Measurements from ENCODE around the gene DYNC1I2.

The DYNC1I2 gene
- total RNA-seq: 29.2 to 36.0 (median 33.8) reads per million in 3 donors

DNA sequence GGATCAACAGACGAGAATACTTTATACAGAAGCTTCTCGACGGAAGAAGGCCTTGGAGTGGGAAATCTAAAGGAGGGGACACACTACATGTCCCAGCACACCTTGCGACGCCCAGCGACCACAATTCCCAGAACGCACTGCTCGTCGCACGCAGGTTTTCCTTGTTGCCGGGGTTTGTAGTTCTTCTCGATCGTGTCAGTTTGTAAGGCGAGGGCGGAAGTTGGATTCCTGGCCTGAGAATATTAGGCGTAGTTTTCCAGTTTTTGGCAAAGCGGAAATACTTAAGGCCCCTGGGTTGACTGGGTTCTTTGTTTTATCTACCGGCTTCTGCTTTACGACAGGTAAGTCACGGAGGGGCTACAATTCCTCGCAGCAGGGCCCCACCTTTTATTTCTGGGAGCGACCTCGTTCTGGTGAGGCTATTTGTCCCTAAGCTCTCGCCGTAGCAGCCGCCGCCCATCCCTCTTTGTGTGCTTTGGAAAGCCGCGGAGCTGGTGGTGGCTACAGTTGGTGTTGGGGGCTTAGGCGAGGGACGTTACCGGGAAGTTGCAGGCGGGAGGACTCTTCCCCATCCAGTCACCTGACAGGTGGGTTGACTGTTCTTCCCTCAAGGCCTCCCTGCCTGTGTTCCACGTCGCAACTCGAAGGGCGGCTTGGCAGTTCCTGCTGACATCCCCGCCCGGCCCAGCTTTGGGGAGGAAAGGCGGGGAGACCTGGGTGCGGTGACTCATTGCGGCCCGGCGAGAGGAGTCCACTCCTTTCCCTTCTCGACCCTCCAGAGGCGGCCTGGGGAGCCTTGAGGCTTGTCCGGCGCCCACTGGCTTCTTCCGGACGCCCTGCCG is at the start of gene DYNC1I2:
DYNC1I2 (plus strand) TSS at position 183 of the 842 bp plus-strand sequence. CDS start 2,687 bp downstream, outside the sequence.
- DNase-seq: peak; percentile 42 to 49 (median 48)
- Histone ChIP-seq H3K27ac (ENCODE audit: insufficient read depth, low read length, poor library complexity, severe bottlenecking) (peak within 1 kb of the TSS; percentile 67), H3K36me3 (ENCODE audit: control insufficient read depth, insufficient read depth, low read length) (peaks cover 2% of the 10 kb centered on the region), H3K9me3 (ENCODE audit: control insufficient read depth, low read length) (no peaks in the 10 kb centered on the region), H3K4me3 (ENCODE audit: insufficient read depth, low read depth, low read length, poor library complexity, severe bottlenecking) (peak within 1 kb of the TSS; percentile 92), H3K4me1 (ENCODE audit: control insufficient read depth, insufficient read depth, low read length, poor library complexity, severe bottlenecking) (peaks cover 14% of the 10 kb centered on the region), H3K27me3 (replicated peaks; ENCODE audit: control insufficient read depth, insufficient read depth, low read length, poor library complexity, severe bottlenecking) (no peaks in the 10 kb centered on the region)

DNA sequence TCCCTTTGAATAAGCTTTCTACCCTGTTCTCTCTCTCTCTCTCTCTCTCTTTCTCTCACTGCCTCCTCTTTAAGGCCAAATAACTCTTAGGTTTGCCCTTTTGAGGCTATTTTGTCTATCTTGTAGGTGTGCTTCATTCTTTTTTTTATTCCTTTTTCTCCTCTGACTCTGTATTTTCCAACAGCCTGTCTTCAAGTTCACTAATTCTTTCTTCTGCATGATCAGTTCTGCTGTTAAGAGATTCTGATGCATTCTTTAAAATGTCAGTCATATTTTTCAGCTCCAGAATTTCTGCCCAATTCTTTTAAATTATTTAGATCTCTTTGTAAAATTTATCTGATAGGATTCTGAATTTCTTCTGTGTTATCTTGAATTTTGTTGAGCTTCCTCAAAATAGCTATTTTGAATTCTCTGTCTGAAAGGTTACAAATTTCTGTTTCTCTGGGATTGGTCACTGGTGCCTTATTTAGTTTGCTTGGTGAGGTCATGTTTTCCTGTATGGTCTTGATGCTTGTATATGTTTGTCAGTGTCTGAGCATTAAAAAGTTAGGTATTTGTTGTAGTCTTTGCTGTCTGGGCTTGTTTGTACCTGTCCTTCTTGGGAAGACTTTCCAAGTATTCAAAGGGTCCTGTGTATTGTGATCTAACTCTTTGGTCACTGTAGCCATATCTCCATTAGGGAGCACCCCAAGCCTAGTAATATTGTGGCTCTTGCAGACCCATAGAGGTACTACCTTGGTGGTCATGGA is 35.4 kb upstream of the DYNC1I2 start:
- Histone ChIP-seq H3K27ac (ENCODE audit: insufficient read depth, low read length, poor library complexity, severe bottlenecking) (no peak overlapping the region), H3K36me3 (ENCODE audit: control insufficient read depth, insufficient read depth, low read length) (no peaks in the 10 kb centered on the region), H3K27me3 (replicated peaks; ENCODE audit: control insufficient read depth, insufficient read depth, low read length, poor library complexity, severe bottlenecking) (peaks cover 2% of the 10 kb centered on the region), H3K4me1 (ENCODE audit: control insufficient read depth, insufficient read depth, low read length, poor library complexity, severe bottlenecking) (no peaks in the 10 kb centered on the region), H3K9me3 (ENCODE audit: control insufficient read depth, low read length) (no peaks in the 10 kb centered on the region), H3K4me3 (ENCODE audit: insufficient read depth, low read depth, low read length, poor library complexity, severe bottlenecking) (no peak overlapping the region)
- DNase-seq: no peak

DNA sequence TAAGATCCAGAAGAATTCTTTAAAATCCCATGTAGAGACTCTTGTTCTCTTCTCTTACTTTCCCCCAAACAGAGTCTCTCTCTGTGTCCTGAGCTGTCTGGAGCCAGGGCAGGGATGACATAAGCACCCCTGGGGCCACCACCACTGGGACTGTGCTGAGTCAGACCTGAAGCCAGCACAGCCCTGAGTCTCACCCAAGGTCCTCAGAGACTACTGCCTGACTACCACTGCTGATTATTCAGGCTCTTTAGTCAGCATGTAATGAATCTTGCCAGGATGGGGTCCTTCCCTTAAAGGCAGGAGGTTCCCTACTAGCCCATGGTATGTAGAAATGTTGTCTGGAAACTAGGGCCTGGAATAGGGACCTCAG is 34.9 kb upstream of the DYNC1I2 start:
- Histone ChIP-seq H3K4me3 (ENCODE audit: insufficient read depth, low read depth, low read length, poor library complexity, severe bottlenecking) (no peak overlapping the region), H3K36me3 (ENCODE audit: control insufficient read depth, insufficient read depth, low read length) (no peaks in the 10 kb centered on the region), H3K4me1 (ENCODE audit: control insufficient read depth, insufficient read depth, low read length, poor library complexity, severe bottlenecking) (no peaks in the 10 kb centered on the region), H3K9me3 (ENCODE audit: control insufficient read depth, low read length) (no peaks in the 10 kb centered on the region), H3K27ac (ENCODE audit: insufficient read depth, low read length, poor library complexity, severe bottlenecking) (no peak overlapping the region), H3K27me3 (replicated peaks; ENCODE audit: control insufficient read depth, insufficient read depth, low read length, poor library complexity, severe bottlenecking) (peaks cover 2% of the 10 kb centered on the region)
- no peak for DNase-seq

DNA sequence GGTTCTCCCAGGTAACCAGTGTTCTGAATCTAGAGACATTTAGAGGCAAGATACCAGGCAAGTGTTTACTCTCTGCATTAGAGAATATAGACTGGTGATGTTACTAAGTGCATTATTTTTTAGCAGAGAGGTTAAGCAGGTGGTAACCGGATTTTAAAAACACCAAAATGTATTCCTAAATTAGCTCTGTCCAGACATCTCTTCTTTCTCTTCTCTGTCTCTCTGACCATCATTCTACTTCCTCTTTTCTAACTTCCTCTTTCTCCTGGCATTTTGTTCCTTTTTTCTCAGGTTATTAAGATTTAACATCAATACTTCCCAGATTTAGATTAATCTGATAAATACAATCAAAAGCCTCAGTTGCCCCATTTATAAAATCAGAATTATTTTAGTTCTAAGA is 31.7 kb upstream of the DYNC1I2 start:
- H3K27ac ChIP-seq (ENCODE audit: insufficient read depth, low read length, poor library complexity, severe bottlenecking): no peak overlapping the region

DNA sequence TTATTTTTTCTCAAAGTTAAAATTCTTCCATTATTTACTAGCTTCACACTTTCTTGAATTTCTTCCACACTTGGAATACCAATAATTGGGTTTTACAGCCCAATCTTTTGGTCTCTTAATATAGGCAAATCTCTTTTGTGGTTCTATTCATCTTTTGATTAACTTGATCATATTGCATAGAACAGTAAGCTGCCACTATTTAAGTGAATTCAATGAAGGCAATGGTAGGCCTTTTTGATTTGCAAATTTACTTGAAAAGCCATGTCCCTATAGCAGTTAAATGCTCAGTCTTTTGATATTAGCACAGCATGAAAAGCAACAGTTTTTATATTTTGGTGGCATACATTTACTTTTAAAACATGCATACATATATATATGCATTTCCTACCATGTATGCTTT is 20.2 kb upstream of the DYNC1I2 start:
- Histone ChIP-seq H3K36me3 (ENCODE audit: control insufficient read depth, insufficient read depth, low read length) (no peaks in the 10 kb centered on the region), H3K4me3 (ENCODE audit: insufficient read depth, low read depth, low read length, poor library complexity, severe bottlenecking) (no peak overlapping the region), H3K27ac (ENCODE audit: insufficient read depth, low read length, poor library complexity, severe bottlenecking) (no peak overlapping the region), H3K4me1 (ENCODE audit: control insufficient read depth, insufficient read depth, low read length, poor library complexity, severe bottlenecking) (no peaks in the 10 kb centered on the region), H3K27me3 (replicated peaks; ENCODE audit: control insufficient read depth, insufficient read depth, low read length, poor library complexity, severe bottlenecking) (no peaks in the 10 kb centered on the region), H3K9me3 (ENCODE audit: control insufficient read depth, low read length) (no peaks in the 10 kb centered on the region)
- no peak for DNase-seq

More for the DNA sequence above, 31.7 kb upstream of the DYNC1I2 start:
- Histone ChIP-seq H3K27me3 (replicated peaks; ENCODE audit: control insufficient read depth, insufficient read depth, low read length, poor library complexity, severe bottlenecking) (peaks cover 2% of the 10 kb centered on the region), H3K4me1 (ENCODE audit: control insufficient read depth, insufficient read depth, low read length, poor library complexity, severe bottlenecking) (no peaks in the 10 kb centered on the region), H3K36me3 (ENCODE audit: control insufficient read depth, insufficient read depth, low read length) (no peaks in the 10 kb centered on the region), H3K4me3 (ENCODE audit: insufficient read depth, low read depth, low read length, poor library complexity, severe bottlenecking) (no peak overlapping the region), H3K9me3 (ENCODE audit: control insufficient read depth, low read length) (no peaks in the 10 kb centered on the region)
- no peak for DNase-seq

DNA sequence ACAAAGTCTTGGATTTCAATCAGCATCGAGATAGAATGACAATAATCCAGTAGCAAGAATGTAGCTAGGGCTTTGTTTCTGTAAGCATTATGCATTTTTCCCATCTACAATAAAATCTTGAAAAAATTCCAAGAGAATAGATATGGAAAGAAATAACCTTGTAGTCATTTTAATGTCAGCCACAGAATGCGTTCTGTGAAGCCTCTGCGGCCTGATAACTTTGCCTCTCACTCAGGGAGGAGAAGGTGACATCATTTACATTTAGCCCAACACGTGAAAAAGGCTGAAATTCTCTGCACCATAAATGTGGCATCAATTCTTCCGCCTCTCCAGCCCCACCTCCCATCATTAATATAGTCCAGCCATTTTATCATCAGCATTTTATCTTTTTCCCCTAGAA is 19.1 kb upstream of the DYNC1I2 start:
- no peak for DNase-seq
- Histone ChIP-seq H3K9me3 (ENCODE audit: control insufficient read depth, low read length) (no peaks in the 10 kb centered on the region), H3K27ac (ENCODE audit: insufficient read depth, low read length, poor library complexity, severe bottlenecking) (no peak overlapping the region), H3K4me1 (ENCODE audit: control insufficient read depth, insufficient read depth, low read length, poor library complexity, severe bottlenecking) (no peaks in the 10 kb centered on the region), H3K4me3 (ENCODE audit: insufficient read depth, low read depth, low read length, poor library complexity, severe bottlenecking) (no peak overlapping the region), H3K36me3 (ENCODE audit: control insufficient read depth, insufficient read depth, low read length) (no peaks in the 10 kb centered on the region), H3K27me3 (replicated peaks; ENCODE audit: control insufficient read depth, insufficient read depth, low read length, poor library complexity, severe bottlenecking) (no peaks in the 10 kb centered on the region)

DNA sequence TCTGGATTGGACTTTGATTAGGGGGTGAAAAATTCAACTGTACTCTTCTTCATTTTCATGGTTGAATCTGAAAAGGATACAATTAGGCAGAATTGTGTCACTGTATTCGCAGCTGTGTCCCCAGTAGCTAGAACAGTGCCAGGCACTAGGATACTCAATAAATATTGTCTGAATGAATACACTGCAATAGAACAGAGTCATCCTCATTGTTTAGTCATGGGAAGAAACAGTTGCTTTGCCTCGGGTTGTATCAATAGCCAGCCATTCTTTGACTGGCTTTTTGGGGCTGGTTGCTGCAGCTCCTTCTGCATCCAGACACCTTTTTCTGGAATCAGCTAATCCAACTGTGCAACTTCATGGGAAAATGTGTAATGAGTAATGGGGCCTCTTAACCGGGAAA is 18.1 kb upstream of the DYNC1I2 start:
- no peaks in the 10 kb centered on the region for H3K27me3 ChIP-seq (replicated peaks; ENCODE audit: control insufficient read depth, insufficient read depth, low read length, poor library complexity, severe bottlenecking)
- no peak for DNase-seq
- H3K4me3 ChIP-seq (ENCODE audit: insufficient read depth, low read depth, low read length, poor library complexity, severe bottlenecking): no peak overlapping the region
- H3K4me1 ChIP-seq (ENCODE audit: control insufficient read depth, insufficient read depth, low read length, poor library complexity, severe bottlenecking): no peaks in the 10 kb centered on the region
- H3K27ac ChIP-seq (ENCODE audit: insufficient read depth, low read length, poor library complexity, severe bottlenecking): no peak overlapping the region
- H3K9me3 ChIP-seq (ENCODE audit: control insufficient read depth, low read length): no peaks in the 10 kb centered on the region
- no peaks in the 10 kb centered on the region for H3K36me3 ChIP-seq (ENCODE audit: control insufficient read depth, insufficient read depth, low read length)

DNA sequence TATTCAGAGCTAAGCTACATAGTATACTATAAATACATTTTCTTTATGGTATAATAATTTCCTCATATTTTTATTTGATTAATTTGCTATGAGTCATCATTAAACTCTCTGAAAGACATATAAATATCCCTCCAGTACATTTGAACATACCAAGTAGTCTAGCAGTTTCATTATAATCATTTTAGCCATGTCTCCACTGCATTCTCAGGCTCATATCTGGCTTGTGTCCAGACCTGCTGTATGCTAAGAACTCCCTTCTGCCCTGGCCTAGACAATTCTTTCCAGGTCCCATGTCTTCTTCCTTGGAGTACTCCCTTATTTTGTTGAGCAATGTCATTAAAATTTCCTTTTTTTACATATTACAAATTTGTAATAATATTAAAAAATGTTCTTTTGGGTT is 16.6 kb upstream of the DYNC1I2 start:
- H3K4me3 ChIP-seq (ENCODE audit: insufficient read depth, low read depth, low read length, poor library complexity, severe bottlenecking): no peak overlapping the region

DNA sequence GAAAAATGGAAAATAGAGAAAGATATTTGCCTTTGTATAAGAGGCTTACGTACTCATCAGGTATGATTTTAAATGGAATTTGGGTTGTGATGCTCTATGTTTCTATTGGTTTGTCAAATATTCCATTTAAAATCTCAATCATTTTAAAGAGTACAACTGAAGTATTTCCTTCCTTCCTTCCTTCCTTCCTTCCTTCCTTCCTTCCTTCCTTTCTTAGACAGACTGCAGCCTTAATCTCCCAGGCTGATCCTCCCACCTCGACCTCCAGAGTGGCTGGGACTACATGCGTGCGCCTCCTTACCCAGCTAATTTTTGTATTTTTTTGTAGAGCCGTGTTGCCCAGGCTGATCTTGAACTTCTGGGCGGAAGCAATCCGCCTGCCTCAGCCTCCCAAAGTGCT is 15.4 kb upstream of the DYNC1I2 start:
- H3K9me3 ChIP-seq (ENCODE audit: control insufficient read depth, low read length): no peaks in the 10 kb centered on the region
- no peaks in the 10 kb centered on the region for H3K4me1 ChIP-seq (ENCODE audit: control insufficient read depth, insufficient read depth, low read length, poor library complexity, severe bottlenecking)
- no peak overlapping the region for H3K27ac ChIP-seq (ENCODE audit: insufficient read depth, low read length, poor library complexity, severe bottlenecking)
- no peak for DNase-seq
- H3K27me3 ChIP-seq (replicated peaks; ENCODE audit: control insufficient read depth, insufficient read depth, low read length, poor library complexity, severe bottlenecking): no peaks in the 10 kb centered on the region
- no peaks in the 10 kb centered on the region for H3K36me3 ChIP-seq (ENCODE audit: control insufficient read depth, insufficient read depth, low read length)
- no peak overlapping the region for H3K4me3 ChIP-seq (ENCODE audit: insufficient read depth, low read depth, low read length, poor library complexity, severe bottlenecking)

More for the DNA sequence above, 16.6 kb upstream of the DYNC1I2 start:
- Histone ChIP-seq H3K9me3 (ENCODE audit: control insufficient read depth, low read length) (no peaks in the 10 kb centered on the region), H3K27me3 (replicated peaks; ENCODE audit: control insufficient read depth, insufficient read depth, low read length, poor library complexity, severe bottlenecking) (no peaks in the 10 kb centered on the region), H3K27ac (ENCODE audit: insufficient read depth, low read length, poor library complexity, severe bottlenecking) (no peak overlapping the region), H3K4me1 (ENCODE audit: control insufficient read depth, insufficient read depth, low read length, poor library complexity, severe bottlenecking) (no peaks in the 10 kb centered on the region), H3K36me3 (ENCODE audit: control insufficient read depth, insufficient read depth, low read length) (no peaks in the 10 kb centered on the region)
- no peak for DNase-seq

DNA sequence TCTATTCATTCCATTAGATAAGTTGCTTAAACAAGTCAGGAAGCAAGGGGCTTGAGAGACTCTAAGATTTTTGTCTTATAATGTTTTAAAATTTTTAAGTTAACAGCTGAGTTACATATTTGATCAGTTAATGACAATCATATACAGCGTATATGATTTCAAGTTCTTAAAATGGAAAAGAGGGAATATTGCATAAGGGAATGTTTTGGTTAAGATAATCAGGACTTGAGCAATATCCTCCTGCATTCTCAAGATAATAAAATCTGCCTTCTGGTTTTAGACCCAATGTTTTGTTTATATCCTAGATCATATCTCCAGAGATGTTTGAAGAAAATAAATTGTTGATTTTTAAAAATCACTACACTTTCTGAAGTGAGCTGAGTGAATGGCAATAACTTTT is 13.4 kb upstream of the DYNC1I2 start:
- Histone ChIP-seq H3K4me1 (ENCODE audit: control insufficient read depth, insufficient read depth, low read length, poor library complexity, severe bottlenecking) (no peaks in the 10 kb centered on the region), H3K4me3 (ENCODE audit: insufficient read depth, low read depth, low read length, poor library complexity, severe bottlenecking) (no peak overlapping the region), H3K36me3 (ENCODE audit: control insufficient read depth, insufficient read depth, low read length) (no peaks in the 10 kb centered on the region), H3K9me3 (ENCODE audit: control insufficient read depth, low read length) (no peaks in the 10 kb centered on the region), H3K27ac (ENCODE audit: insufficient read depth, low read length, poor library complexity, severe bottlenecking) (no peak overlapping the region), H3K27me3 (replicated peaks; ENCODE audit: control insufficient read depth, insufficient read depth, low read length, poor library complexity, severe bottlenecking) (no peaks in the 10 kb centered on the region)
- DNase-seq: no peak
